Astrocyte (in vitro differentiated cells and primary cell): ENCODE data around the gene HNRNPUL2. TPM values are rescaled to one million over a fixed set of nuclear protein-coding genes. Genes with fewer than 3 reads are reported as not detected.
A peak's percentile ranks its signal among the peaks of the same experiment; 100 is the strongest.

Experiments used
- DNase-seq: peaks from one replicate; pipeline ENCODE4 v3.0.0-alpha.2; 2010; ENCODE audit warnings: low read depth
- FAIRE-seq: peaks from 2 replicates; lab custom pipeline; 2011; peaks lifted over from hg19 to GRCh38; lab: Jason Lieb, UNC
- H2AFZ ChIP-seq: 2 replicates; pipeline ENCODE4 v1.6.0; 2012; ENCODE audit warnings: low read depth, low read length, inconsistent platforms
- H3K27ac ChIP-seq: 2 replicates; pipeline ENCODE4 v1.5.1; 2011; ENCODE audit warnings: low read depth, low read length, inconsistent platforms
- H3K27me3 ChIP-seq: 2 replicates; pipeline ENCODE4 v1.6.0; 2011; ENCODE audit warnings: low read length, inconsistent platforms; ENCODE audit not compliant: insufficient read depth
- H3K36me3 ChIP-seq: 2 replicates; pipeline ENCODE4 v1.5.1; 2011; ENCODE audit warnings: low read length, inconsistent platforms; ENCODE audit not compliant: insufficient read depth
- H3K4me1 ChIP-seq: 2 replicates; pipeline ENCODE4 v1.5.1; 2011; ENCODE audit warnings: low read length, inconsistent platforms; ENCODE audit not compliant: insufficient read depth
- H3K4me2 ChIP-seq: 2 replicates; pipeline ENCODE4 v1.6.0; 2012; ENCODE audit warnings: low read length, inconsistent platforms
- H3K4me3 ChIP-seq: 2 replicates; pipeline ENCODE4 v1.5.1; 2011; ENCODE audit warnings: low read depth, mild to moderate bottlenecking, low read length, inconsistent platforms; ENCODE audit not compliant: insufficient read depth
- H3K79me2 ChIP-seq: 2 replicates; pipeline ENCODE4 v1.6.0; 2012; ENCODE audit warnings: mild to moderate bottlenecking, low read length, inconsistent platforms; ENCODE audit not compliant: insufficient read depth
- H3K9ac ChIP-seq: 2 replicates; pipeline ENCODE4 v1.6.0; 2012; ENCODE audit warnings: mild to moderate bottlenecking, low read length, inconsistent platforms
- H3K9me3 ChIP-seq: 2 replicates; pipeline ENCODE4 v1.5.1; 2012; ENCODE audit warnings: low read depth, mild to moderate bottlenecking, low read length, inconsistent platforms; ENCODE audit not compliant: insufficient read depth
- H4K20me1 ChIP-seq: 2 replicates; pipeline ENCODE4 v1.6.0; 2012; ENCODE audit warnings: low read length, inconsistent platforms; ENCODE audit not compliant: insufficient read depth
- H3K27ac Mint-ChIP-seq: one replicate; pipeline ENCODE4 v1.8.0; 2021; ENCODE audit warnings: mild to moderate bottlenecking, mixed read lengths; ENCODE audit not compliant: unreplicated experiment
- H3K27me3 Mint-ChIP-seq: one replicate; pipeline ENCODE4 v1.8.0; 2021; ENCODE audit warnings: low read depth, mixed read lengths; ENCODE audit not compliant: unreplicated experiment
- H3K36me3 Mint-ChIP-seq: one replicate; pipeline ENCODE4 v1.8.0; 2021; ENCODE audit warnings: low read depth, mixed read lengths; ENCODE audit not compliant: unreplicated experiment
- H3K4me1 Mint-ChIP-seq: one replicate; pipeline ENCODE4 v1.8.0; 2021; ENCODE audit warnings: low read depth, mixed read lengths; ENCODE audit not compliant: unreplicated experiment
- H3K4me3 Mint-ChIP-seq: one replicate; pipeline ENCODE4 v1.8.0; 2021; ENCODE audit warnings: mild to moderate bottlenecking, moderate library complexity, mixed read lengths; ENCODE audit not compliant: unreplicated experiment
- H3K9me3 Mint-ChIP-seq: one replicate; pipeline ENCODE4 v1.8.0; 2021; ENCODE audit warnings: mild to moderate bottlenecking, mixed read lengths; ENCODE audit not compliant: unreplicated experiment
- CTCF ChIP-seq: IDR thresholded peaks from 2 replicates; pipeline ENCODE4 v1.5.1; 2011; ENCODE audit warnings: low read depth, mild to moderate bottlenecking, inconsistent platforms, low read length, moderate library complexity; ENCODE audit not compliant: insufficient read depth
- EZH2 ChIP-seq: IDR thresholded peaks from 2 replicates; pipeline ENCODE4 v1.6.1; 2012; ENCODE audit warnings: mild to moderate bottlenecking, low read length, inconsistent platforms; ENCODE audit not compliant: insufficient read depth
- total RNA-seq: library from RNA; stranded (reverse); gene quantifications from 2 replicates; pipeline ENCODE4 v1.2.1, GENCODE V29; 2021

The HNRNPUL2 gene
- total RNA-seq, 1 donor from 2014 or later: 40.0 TPM

DNA sequence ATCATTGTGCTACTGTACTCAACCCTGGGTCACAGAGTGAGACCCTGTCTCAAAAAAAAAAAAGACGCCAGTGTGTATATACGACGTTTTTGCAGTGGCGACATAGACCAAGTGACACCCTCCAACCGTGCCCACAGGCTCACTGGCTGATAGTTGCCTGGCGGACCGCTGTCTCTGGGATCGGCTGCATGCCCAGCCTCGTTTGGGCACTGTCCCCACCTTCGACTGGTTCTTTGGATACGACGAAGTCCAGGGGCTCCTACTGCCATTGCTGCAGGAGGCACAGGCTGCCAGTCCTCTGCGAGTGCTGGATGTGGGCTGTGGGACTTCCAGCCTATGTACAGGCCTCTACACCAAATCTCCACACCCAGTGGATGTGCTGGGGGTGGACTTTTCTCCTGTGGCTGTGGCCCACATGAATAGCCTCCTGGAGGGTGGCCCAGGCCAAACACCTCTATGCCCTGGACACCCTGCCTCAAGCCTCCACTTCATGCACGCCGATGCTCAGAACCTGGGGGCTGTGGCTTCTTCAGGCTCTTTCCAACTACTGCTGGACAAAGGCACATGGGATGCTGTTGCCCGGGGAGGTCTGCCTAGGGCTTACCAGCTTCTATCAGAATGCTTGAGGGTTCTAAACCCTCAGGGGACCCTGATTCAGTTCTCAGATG lies 60.9 kb downstream of the HNRNPUL2 start:
- peaks cover 30% of the 10 kb centered on the region for H4K20me1 ChIP-seq
- H3K27me3 Mint-ChIP-seq: no peaks in the 10 kb centered on the region

DNA sequence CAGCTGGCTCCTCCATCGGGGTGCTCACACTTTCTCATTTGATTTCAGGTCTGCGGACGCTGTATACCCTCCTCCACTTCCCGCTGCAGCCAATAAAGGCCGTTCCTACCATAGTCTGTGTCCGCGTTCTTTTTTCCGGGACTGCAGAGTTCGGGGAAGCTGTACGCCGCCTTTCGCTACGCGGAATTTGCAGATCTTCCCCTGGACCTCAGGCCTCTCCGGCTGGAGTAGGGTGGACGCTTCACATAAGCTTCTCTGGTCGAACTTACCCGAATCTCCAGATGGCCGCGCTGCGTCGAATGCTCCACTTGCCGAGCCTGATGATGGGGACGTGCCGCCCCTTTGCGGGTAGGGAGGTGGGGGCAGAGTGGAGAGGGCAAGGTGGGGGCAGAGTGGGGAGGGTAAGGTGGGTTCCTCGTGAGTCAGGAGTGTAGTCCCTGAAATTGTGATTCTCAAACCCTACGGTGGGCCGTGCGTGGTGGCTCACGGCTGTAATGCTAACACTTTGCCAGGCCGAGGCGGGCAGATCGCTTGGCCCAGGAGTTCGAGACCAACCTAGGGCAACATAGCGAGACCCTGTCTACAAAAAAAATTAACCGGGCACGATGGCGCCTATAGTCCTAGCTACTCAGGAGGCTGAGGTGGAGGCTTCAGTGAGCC lies 61.5 kb downstream of the HNRNPUL2 start:
- no peaks in the 10 kb centered on the region for H3K27me3 ChIP-seq
- Mint-ChIP-seq H3K4me3 (peak overlapping the region; percentile 96), H3K36me3 (peaks cover 12% of the 10 kb centered on the region), H3K27me3 (no peaks in the 10 kb centered on the region), H3K4me1 (peaks cover 12% of the 10 kb centered on the region), H3K9me3 (no peaks in the 10 kb centered on the region), H3K27ac (peak overlapping the region; percentile 92)
- H4K20me1 ChIP-seq: peaks cover 30% of the 10 kb centered on the region
- DNase-seq (peak; percentile 58), FAIRE-seq (no peak)
- H3K9me3 ChIP-seq: no peaks in the 10 kb centered on the region
- H3K36me3 ChIP-seq: peaks cover 12% of the 10 kb centered on the region
- H3K4me1 ChIP-seq: peaks cover 19% of the 10 kb centered on the region
- TF ChIP-seq EZH2 (no peak), CTCF (no peak)
- H3K4me3 ChIP-seq: peak overlapping the region; percentile 97
- no peak overlapping the region for H2AFZ ChIP-seq
- H3K79me2 ChIP-seq: peaks cover 55% of the 10 kb centered on the region
- peak overlapping the region; percentile 87 for H3K9ac ChIP-seq
- H3K27ac ChIP-seq: peak overlapping the region; percentile 54
- H3K4me2 ChIP-seq: peak overlapping the region; percentile 97

More for the DNA sequence above, 60.9 kb downstream of the HNRNPUL2 start:
- H3K4me3 Mint-ChIP-seq: peak overlapping the region; percentile 96
- Histone ChIP-seq H3K4me3 (peak overlapping the region; percentile 97), H3K9ac (peak overlapping the region; percentile 87), H3K36me3 (peaks cover 11% of the 10 kb centered on the region), H2AFZ (no peak overlapping the region), H3K27me3 (no peaks in the 10 kb centered on the region), H3K4me2 (peak overlapping the region; percentile 97), H3K9me3 (no peaks in the 10 kb centered on the region), H3K79me2 (peaks cover 61% of the 10 kb centered on the region), H3K4me1 (peaks cover 23% of the 10 kb centered on the region), H3K27ac (peak overlapping the region; percentile 54)
- peak overlapping the region; percentile 80 for H3K27ac Mint-ChIP-seq
- peaks cover 12% of the 10 kb centered on the region for H3K36me3 Mint-ChIP-seq
- H3K9me3 Mint-ChIP-seq: no peaks in the 10 kb centered on the region
- DNase-seq (no peak), FAIRE-seq (no peak)
- TF ChIP-seq CTCF: no peak
- TF ChIP-seq EZH2: no peak
- peaks cover 15% of the 10 kb centered on the region for H3K4me1 Mint-ChIP-seq
